GM19238 (cell line): ENCODE measurements around the gene EPN3.

Experiments used
- DNase-seq: peaks from one replicate; pipeline ENCODE4 v3.0.0; 2011; ENCODE audit warnings: low spot score; ENCODE audit not compliant: insufficient read length

EPN3 gene

DNA sequence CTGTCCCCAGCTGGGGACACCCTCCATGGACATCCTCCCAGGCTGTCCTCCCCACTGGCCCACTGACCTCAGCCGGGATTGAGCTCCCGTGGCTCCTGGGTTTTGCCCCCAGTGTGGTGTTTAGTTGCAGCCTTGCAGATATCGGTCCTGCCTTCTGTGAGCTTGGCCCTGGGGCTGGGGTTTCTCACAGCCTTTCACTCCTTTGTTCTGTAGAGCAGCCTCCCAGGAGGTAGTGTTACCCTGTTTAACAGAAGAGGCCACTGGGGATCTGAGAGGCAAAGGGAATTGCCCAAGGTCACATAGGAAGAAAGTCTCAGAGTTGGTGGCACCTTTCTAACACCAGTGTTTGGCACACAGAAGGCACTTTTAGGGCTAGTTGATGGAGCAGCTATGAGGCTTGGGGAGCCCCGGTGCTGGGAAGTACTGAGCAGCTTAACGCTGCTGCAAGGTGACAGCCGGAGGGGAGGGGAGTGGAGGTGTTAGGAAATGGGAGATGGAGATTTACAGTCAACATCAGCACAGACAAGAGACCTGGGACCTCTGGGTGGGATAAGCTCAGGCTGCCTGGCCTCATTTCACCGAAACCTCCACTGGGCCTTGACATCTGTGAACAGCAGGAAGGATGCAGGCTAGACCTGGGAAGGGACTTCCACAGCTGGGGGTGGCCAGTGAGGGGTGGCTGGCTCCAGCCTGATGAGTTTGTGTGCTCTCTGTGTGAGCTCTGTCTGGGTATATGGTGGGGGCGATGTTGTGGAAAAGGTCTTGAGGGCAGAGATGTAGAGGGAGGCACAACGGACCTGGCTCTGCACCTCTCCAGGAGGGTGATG is 54.1 kb downstream of the EPN3 start:
- DNase-seq = no peak

DNA sequence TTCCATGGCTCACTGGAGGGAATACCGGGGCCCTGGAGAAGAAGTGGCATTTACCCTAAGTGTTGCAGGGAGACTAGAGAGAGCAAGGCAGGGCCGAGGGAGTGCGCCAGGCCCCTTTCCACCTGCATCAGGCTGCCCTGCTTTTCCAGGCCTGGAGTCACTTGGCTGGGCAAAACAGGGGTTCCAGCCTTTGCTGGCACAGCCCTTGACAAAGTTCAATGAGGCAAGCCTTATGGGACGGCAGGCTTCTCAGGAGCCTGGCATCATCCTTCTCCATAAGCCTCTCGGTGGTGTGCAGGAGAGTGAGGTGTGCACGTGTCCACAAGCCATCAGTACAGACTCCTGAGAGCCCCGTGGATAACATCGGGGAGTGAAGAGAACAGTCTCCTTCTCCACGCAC is 55.0 kb downstream of the EPN3 start:
- DNase-seq = no peak

DNA sequence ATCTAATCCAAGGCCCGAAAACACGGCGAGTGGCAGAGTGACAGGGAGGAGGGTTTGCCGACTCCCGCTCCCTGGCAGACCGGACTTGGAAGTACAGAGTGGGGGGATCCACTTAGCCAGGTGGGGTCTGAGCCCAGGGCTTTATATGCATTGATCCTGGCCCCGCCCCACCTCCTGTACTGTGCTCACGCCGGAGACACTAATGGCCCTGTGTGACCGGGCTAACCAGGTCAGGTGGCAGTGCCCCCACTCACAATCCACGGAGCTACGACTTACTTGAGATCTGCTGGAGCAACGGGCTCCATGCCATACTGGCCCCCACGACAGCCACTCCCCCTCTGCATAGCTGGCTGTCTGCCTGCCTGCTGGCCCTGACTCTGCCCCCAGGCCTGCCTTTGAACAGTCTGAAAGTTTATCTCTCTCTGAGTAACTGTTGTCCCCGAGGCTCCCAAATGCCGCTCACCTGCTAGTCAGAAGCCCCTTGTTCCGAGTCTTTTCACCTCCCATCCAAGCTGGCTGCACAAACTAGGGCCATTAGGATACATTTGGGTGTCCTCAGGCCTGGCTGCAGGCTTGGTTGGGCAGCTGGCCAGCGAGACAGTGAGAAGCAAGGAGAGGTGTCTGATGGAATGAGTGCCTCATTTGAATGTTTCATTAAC is 56.0 kb downstream of the EPN3 start:
- no peak for DNase-seq

DNA sequence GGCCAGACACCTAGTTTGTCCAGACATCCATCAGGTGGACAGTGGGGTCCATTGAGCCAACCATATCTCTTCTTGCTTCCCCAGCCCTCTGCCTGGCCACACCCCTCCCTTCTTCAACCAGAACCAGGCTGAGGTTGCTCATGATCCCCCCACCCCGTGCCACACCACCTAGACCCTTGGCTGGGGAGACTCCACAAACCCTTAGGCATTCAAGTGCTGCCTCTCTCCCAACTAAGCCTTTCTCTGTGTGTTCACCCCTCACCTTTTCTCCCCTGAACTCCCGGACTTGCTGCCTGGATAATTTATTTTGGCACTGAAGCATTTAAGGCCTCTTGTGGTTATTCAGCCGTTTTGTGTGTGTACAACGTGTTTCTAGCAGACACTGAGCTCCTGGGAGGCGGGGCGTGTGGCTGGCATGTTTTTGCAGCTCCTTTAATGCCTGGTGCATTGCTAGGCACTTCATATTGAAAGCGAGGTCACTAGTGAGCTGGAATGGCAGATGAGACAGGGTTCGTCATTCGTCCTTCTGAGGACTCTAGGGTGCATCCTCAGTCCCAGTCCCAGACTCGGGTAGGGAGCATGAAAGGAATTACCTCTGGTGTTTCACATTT is 56.7 kb downstream of the EPN3 start:
- DNase-seq = no peak

- no peak for DNase-seq
Measured at GRCh38 chr17:50590946-50591737, 58.6 kb downstream of the EPN3 start.

DNA sequence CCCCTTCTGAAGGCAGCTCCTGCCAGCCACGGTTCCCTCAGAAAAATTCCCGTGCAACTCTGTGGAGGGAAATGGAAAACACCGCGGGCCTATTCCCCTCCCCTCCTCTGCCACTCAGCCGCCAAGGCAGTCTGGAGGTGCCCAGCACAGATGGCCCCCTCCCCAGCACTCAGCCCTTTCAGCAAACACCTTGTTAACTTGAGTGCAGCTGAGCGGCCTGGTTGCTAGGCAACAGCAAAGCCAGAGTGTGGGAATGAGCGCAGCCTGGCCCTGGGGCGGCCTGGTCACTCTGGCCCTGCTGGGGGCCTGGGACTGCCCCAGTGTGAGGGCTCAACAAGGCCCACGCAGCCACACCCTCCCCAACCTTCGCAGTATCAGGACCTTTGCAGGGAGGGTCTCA is 60.8 kb downstream of the EPN3 start:
- no peak for DNase-seq
